Tibial nerve (tissue), 4 donors: ENCODE data around the gene RDH8. TPM values are rescaled to one million over a fixed set of nuclear protein-coding genes. Genes with fewer than 3 reads are reported as not detected.

Experiments
- DNase-seq, 2 donors: peaks; one replicate each; pipeline ENCODE4 v3.0.0-alpha.2; 2019; ENCODE audit warnings: low spot score in 2 of 2
- H3K27ac ChIP-seq, 4 donors: fragments of 200-600 bp; sonication (generic) in 3 of 4; one replicate each; pipeline ENCODE4 v1.5.1; 2017 to 2019; ENCODE audit warnings: mild to moderate bottlenecking in 1 of 4
- H3K27me3 ChIP-seq, 2 donors: fragments of 200-600 bp; sonication (generic) in 1 of 2; one replicate each; pipeline versions ENCODE4 v1.5.1 to v1.6.0; 2017 to 2019
- H3K36me3 ChIP-seq, 3 donors: fragments of 200-600 bp; sonication (generic); one replicate each; pipeline ENCODE4 v1.5.1; 2018 to 2019
- H3K4me1 ChIP-seq, 4 donors: fragments of 200-600 bp; sonication (generic) in 3 of 4; one replicate each; pipeline ENCODE4 v1.5.1; 2017 to 2019
- H3K4me3 ChIP-seq, 4 donors: fragments of 200-600 bp; sonication (generic) in 3 of 4; one replicate each; pipeline ENCODE4 v1.5.1; 2017 to 2019; ENCODE audit warnings: mild to moderate bottlenecking in 1 of 4, moderate library complexity in 1 of 4
- H3K9me3 ChIP-seq, 4 donors: fragments of 200-600 bp; sonication (generic) in 3 of 4; one replicate each; pipeline ENCODE4 v1.5.1; 2017 to 2019
- EP300 ChIP-seq, 2 donors: sonication (generic); formaldehyde crosslinking; IDR thresholded peaks; one replicate each; pipeline ENCODE4 v1.6.1; 2017; ENCODE audit warnings: antibody characterized with exemption in 2 of 2, mild to moderate bottlenecking in 1 of 2
- POLR2A ChIP-seq, 2 donors: fragments of 450-650 bp; IDR thresholded peaks; one replicate each; pipeline ENCODE4 v1.6.1; 2017; ENCODE audit warnings: antibody characterized with exemption in 2 of 2, mild to moderate bottlenecking in 2 of 2, moderate library complexity in 2 of 2
- whole genome bisulfite sequencing, 2 donors: methylation state at CpG; one replicate each; pipeline ENCODE4 v1.1.5; 2018; 5-methylcytosine and 5-hydroxymethylcytosine counted together
- total RNA-seq, 4 donors: library from RNA; depleted of rRNA; stranded (reverse); fragments of >200 nt; gene quantifications; one replicate each; pipeline ENCODE4 v1.1.0, GENCODE V29; 2016
- TF ChIP-seq, protein P1 (sequence below), 5 experiments: fragments of 200-600 bp in 3 of 5; fragments of 450-650 bp in 2 of 5; sonication (generic) in 3 of 5; IDR thresholded peaks; one replicate each; pipeline ENCODE4 v1.5.1; 2016 to 2019; ENCODE audit warnings: antibody characterized with exemption in 5 of 5, mild to moderate bottlenecking in 3 of 5, moderate library complexity in 2 of 5

The RDH8 gene, protein sequence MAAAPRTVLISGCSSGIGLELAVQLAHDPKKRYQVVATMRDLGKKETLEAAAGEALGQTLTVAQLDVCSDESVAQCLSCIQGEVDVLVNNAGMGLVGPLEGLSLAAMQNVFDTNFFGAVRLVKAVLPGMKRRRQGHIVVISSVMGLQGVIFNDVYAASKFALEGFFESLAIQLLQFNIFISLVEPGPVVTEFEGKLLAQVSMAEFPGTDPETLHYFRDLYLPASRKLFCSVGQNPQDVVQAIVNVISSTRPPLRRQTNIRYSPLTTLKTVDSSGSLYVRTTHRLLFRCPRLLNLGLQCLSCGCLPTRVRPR
- not detected for total RNA-seq

DNA sequence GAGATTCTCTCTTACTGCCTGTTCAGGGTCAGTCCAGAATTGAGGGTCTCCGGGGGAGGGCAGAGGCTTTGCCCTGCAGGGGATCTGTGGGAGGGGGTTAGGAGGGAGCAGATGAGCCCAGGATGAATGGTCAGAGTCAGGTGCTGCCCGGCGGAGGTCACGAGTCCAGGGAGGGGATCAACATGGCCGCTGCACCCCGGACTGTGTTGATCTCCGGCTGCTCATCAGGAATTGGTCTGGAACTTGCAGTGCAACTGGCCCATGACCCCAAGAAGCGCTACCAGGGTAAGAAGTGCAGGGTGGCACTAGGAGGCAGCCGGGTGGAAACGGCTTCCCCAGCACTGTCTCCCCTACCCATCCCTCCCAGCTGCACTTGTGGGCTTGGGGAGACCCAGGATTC lies at the start of gene RDH8:
RDH8 (plus strand) TSS at position 168 of the 400 bp plus-strand sequence; CDS start at position 183, 15 bp downstream.
- H3K9me3 ChIP-seq: no peaks in the 10 kb centered on the region
- H3K4me3 ChIP-seq: no peak within 1 kb of the TSS
- peaks cover 0 to 11% of the 10 kb centered on the region in 2 donors for H3K27me3 ChIP-seq
- 47 to 49% methylated on average over 10 of the region's 10 CpGs for WGBS, 2 donors
- DNase-seq: no peak
- peaks cover 3 to 51% (median 13%) of the 10 kb centered on the region in 4 donors for H3K4me1 ChIP-seq
- no peaks in the 10 kb centered on the region for H3K36me3 ChIP-seq
- peak within 1 kb of the TSS in 3 of 4 donors; percentile 25 to 91 (median 90) for H3K27ac ChIP-seq
- TF ChIP-seq POLR2A (IDR thresholded peaks at IDR 0.05) (no peak), EP300 (IDR thresholded peaks at IDR 0.05) (no peak)
- TF ChIP-seq, protein P1, sequence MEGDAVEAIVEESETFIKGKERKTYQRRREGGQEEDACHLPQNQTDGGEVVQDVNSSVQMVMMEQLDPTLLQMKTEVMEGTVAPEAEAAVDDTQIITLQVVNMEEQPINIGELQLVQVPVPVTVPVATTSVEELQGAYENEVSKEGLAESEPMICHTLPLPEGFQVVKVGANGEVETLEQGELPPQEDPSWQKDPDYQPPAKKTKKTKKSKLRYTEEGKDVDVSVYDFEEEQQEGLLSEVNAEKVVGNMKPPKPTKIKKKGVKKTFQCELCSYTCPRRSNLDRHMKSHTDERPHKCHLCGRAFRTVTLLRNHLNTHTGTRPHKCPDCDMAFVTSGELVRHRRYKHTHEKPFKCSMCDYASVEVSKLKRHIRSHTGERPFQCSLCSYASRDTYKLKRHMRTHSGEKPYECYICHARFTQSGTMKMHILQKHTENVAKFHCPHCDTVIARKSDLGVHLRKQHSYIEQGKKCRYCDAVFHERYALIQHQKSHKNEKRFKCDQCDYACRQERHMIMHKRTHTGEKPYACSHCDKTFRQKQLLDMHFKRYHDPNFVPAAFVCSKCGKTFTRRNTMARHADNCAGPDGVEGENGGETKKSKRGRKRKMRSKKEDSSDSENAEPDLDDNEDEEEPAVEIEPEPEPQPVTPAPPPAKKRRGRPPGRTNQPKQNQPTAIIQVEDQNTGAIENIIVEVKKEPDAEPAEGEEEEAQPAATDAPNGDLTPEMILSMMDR (IDR thresholded peaks at IDR 0.05): no peak

DNA sequence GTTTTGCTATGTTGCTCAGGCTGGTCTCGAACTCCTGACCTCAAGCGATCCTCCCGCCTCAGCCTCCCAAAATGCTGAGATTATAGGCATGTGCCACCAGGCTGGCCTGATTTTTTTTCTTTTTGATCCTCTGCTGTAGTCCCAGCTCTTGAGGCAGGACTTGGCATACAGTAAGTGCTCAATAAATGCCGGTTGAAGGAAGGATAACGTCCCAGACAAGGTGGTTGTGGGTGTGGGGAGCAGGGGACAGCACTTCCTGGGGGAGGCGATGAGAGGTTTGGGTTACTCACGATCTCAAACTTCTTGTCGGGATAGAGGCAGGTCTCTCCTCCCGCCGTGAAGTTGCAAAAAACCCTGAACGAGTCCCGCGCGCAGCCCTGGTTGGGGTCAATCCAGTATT lies 47.3 kb upstream of the RDH8 start:
- Histone ChIP-seq H3K4me1 (peaks cover 0 to 3% (median 0%) of the 10 kb centered on the region in 4 donors), H3K27ac (no peak overlapping the region), H3K9me3 (no peaks in the 10 kb centered on the region), H3K4me3 (no peak overlapping the region), H3K36me3 (peaks cover 0 to 92% (median 0%) of the 10 kb centered on the region in 3 donors), H3K27me3 (no peaks in the 10 kb centered on the region)
- 69 to 71% methylated on average over 14 of the region's 14 CpGs for WGBS, 2 donors
- TF ChIP-seq, protein P1 (IDR thresholded peaks at IDR 0.05): no peak
- TF ChIP-seq EP300 (IDR thresholded peaks at IDR 0.05): no peak
- no peak for TF ChIP-seq POLR2A (IDR thresholded peaks at IDR 0.05)
- no peak for DNase-seq

DNA sequence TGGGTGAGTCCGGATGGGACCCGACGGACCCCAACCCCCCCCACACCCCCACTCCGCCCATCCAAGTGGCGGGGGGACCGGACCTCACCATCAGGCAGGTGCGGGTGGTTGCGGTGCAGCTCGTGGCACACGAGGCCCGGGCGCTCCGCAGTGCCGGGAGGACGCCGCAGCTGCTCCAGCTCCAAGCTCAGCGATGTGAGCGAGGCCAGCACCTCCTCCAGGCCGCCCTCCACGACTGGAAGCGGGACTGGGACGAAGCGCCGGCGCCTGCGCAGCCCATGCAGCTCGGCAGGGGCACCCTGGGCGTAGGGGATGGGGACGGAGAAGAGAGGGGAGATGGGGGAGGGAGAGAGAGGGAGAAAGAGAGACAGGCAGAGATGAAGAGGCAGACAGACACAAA lies 46.8 kb upstream of the RDH8 start:
- H3K27me3 ChIP-seq: no peaks in the 10 kb centered on the region
- no peak for DNase-seq
- no peak overlapping the region for H3K27ac ChIP-seq
- 55 to 56% methylated on average over 13 to 26 of the region's 29 CpGs for WGBS, 2 donors
- TF ChIP-seq EP300 (IDR thresholded peaks at IDR 0.05) (no peak), POLR2A (IDR thresholded peaks at IDR 0.05) (no peak)
- TF ChIP-seq, protein P1 (IDR thresholded peaks at IDR 0.05): no peak
- no peak overlapping the region for H3K4me3 ChIP-seq
- peaks cover 0 to 3% (median 0%) of the 10 kb centered on the region in 4 donors for H3K4me1 ChIP-seq
- H3K36me3 ChIP-seq: peaks cover 0 to 92% (median 0%) of the 10 kb centered on the region in 3 donors
- H3K9me3 ChIP-seq: no peaks in the 10 kb centered on the region

DNA sequence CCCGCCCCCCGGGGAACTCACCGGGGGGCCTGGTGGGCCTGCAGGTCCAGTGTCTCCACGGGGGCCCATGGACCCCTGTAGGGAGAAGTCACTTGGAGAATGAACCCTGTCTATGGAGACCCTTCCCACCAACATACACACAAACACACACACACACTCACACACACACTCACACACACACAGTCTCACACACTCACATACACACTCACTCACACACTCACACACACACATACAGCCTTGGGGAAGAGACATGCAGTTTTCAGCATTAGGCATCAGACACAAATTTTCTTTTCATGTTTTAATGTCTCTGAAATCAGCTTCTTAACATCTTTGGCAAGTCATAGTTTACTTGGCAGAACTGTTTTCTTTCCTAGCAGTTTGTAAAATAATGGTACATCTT lies 46.0 kb upstream of the RDH8 start:
- H3K9me3 ChIP-seq: no peaks in the 10 kb centered on the region
- peaks cover 0 to 3% (median 0%) of the 10 kb centered on the region in 4 donors for H3K4me1 ChIP-seq
- no peak for DNase-seq
- peaks cover 0 to 93% (median 0%) of the 10 kb centered on the region in 3 donors for H3K36me3 ChIP-seq
- H3K4me3 ChIP-seq: no peak overlapping the region
- H3K27ac ChIP-seq: no peak overlapping the region
- TF ChIP-seq, protein P1 (IDR thresholded peaks at IDR 0.05): no peak
- TF ChIP-seq POLR2A (IDR thresholded peaks at IDR 0.05) (no peak), EP300 (IDR thresholded peaks at IDR 0.05) (no peak)
- no peaks in the 10 kb centered on the region for H3K27me3 ChIP-seq
- WGBS, 2 donors: 62 to 65% methylated on average over 3 to 4 of the region's 4 CpGs
